ENCODE results near the gene MAP6D1. TPM values are rescaled to one million over a fixed set of nuclear protein-coding genes. Genes with fewer than 3 reads are reported as not detected.

Gene MAP6D1
- total RNA-seq, 1 donor from 2014 or later: 1.2 TPM

DNA sequence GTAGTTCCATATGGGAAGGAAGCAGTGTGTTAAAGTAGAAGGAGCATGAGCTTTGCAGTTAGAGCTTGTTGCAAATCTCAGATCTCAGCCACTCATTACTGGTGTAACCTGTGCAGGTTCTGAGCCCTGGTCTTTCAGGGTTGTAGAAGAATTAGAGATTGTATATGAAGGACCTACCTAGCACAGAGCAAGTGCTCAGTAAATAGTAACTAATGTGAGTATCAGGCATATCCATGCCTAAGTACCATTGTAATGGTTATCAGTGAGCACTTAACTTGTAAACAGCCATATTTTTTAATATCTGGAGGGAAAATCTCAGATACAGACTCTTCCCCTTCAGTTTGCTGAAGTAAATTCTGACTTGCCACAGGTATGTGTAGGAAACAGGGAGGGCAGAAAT, 59.3 kb downstream of the MAP6D1 start:
- TF ChIP-seq, protein P1, sequence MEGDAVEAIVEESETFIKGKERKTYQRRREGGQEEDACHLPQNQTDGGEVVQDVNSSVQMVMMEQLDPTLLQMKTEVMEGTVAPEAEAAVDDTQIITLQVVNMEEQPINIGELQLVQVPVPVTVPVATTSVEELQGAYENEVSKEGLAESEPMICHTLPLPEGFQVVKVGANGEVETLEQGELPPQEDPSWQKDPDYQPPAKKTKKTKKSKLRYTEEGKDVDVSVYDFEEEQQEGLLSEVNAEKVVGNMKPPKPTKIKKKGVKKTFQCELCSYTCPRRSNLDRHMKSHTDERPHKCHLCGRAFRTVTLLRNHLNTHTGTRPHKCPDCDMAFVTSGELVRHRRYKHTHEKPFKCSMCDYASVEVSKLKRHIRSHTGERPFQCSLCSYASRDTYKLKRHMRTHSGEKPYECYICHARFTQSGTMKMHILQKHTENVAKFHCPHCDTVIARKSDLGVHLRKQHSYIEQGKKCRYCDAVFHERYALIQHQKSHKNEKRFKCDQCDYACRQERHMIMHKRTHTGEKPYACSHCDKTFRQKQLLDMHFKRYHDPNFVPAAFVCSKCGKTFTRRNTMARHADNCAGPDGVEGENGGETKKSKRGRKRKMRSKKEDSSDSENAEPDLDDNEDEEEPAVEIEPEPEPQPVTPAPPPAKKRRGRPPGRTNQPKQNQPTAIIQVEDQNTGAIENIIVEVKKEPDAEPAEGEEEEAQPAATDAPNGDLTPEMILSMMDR (IDR thresholded peaks at IDR 0.05): no peak
- peaks cover 28% of the 10 kb centered on the region for H3K4me1 ChIP-seq
- H3K9me3 ChIP-seq: no peaks in the 10 kb centered on the region
- intact Hi-C loops (cut with DNase I): loop anchor here (10.0 kb wide), 1 partner anchor 291 kb away; no protein-coding TSS in a partner anchor
- DNase-seq (no peak), ATAC-seq (peak; percentile 19)
- peak overlapping the region; percentile 61 for H3K27ac ChIP-seq
- no peaks in the 10 kb centered on the region for H3K27me3 ChIP-seq
- H3K36me3 ChIP-seq: peaks cover 28% of the 10 kb centered on the region
- H3K4me3 ChIP-seq: no peak overlapping the region

Other genes starting within 250 kb of the MAP6D1 start
- 82.8 TPM for gene KLHL24, start 190.0 kb downstream of the MAP6D1 start, total RNA-seq
- 30.7 TPM for gene YEATS2, start 127.8 kb downstream of the MAP6D1 start, total RNA-seq
- gene PARL, start 59.3 kb upstream of the MAP6D1 start, total RNA-seq: 44.8 TPM
- gene ABCC5, start 192.3 kb upstream of the MAP6D1 start, total RNA-seq: 33.5 TPM
- gene HTR3D, start 206.2 kb upstream of the MAP6D1 start, total RNA-seq: not detected
- gene HTR3C, start 227.5 kb upstream of the MAP6D1 start, total RNA-seq: not detected